ENCODE data around the gene SPTY2D1.
A peak's percentile ranks its signal among the peaks of the same experiment; 100 is the strongest.
"Not testable (repeated sequence)": the region's sequence is repeated elsewhere in the genome, so short reads cannot be mapped to it uniquely, and the experiment has no call there.

The SPTY2D1 gene

GRCh38 chr11:18615628-18616392 lies 18.3 kb downstream of the SPTY2D1 start:
- DNase-seq = no peak

DNA sequence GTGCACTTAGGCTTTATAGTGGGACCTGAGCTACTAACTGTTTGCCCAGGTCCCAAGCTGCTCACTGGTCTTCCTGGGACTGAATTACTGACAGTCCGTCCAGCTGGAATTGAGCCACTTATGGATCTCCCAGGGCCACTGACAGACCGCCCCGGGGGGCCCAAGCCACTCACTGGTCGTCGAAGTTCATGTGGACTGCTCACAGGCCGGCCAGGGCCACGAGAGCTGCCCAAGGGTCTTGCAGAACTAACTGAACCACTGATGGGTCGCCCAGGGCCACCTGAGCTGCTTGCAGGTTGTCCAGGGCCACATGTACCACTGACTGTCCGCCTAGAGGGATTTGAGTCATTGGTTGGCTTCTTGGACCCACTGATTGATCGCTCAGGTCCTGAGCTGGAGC lies 19.5 kb downstream of the SPTY2D1 start:
- no peak for DNase-seq

GRCh38 chr11:18612394-18612793 lies 21.7 kb downstream of the SPTY2D1 start:
- DNase-seq = no peak

DNA sequence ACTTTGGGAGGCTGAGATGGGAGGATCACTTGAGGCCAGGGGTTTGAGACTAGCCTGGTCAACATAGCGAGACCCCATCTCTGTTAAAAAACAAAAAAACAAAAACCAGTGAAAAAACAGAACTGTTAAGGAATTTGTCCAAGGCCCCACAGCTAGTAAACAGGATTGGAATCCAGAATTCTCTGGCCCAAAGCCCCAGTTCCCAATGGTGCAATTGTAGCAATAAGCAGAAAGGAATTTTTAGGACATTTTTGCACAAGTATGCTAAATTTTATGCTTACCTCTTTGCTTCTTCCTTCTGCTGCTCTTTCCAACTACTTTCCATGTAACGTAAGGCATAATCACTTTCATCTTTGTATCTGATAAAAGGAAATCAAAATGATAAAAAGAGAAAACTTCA lies 22.9 kb downstream of the SPTY2D1 start:
- no peak for DNase-seq

GRCh38 chr11:18608376-18608775 lies 25.8 kb downstream of the SPTY2D1 start:
- DNase-seq = no peak

DNA sequence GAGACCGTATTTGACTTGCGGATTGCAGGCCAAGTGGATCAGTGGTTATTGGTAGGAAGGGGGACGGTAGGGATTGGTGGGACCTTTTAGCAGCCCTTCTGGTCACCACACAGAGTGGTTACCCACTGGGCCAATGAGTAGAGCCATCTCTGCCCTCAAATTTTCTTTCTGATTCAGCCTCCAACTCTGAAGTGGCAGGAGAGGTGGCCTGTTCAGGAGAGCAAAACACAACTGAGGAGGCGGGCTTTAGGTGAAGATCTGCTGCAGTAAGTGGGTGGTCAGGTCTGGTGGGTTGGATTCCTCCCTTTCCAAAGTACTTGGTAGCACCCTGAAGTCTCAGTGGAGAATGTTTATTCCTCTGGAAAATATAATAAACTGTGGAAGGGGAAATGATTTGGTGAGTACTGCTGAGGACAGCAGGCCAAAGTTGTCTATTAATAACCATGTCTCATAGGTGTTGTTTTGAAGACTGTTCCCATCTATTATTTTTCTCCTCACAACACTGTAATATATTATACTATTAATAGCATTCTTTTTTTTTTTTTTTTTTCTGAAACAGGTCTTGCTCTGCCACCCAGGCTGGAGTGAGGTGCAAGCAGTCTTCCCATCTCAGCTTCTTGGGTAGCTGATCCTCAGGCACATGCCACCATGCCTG lies 33.1 kb downstream of the SPTY2D1 start:
- DNase-seq = no peak

- DNase-seq = no peak
These were observed 34.4 kb downstream of the SPTY2D1 start, which contains the start of gene MISFA for GRCh38 chr11:18599739-18600230. MISFA (plus strand) TSS chr11:18599789; CDS start chr11:18599929, 140 bp downstream.

GRCh38 chr11:18594999-18595749 lies 39.0 kb downstream of the SPTY2D1 start:
- DNase-seq = no peak

DNA sequence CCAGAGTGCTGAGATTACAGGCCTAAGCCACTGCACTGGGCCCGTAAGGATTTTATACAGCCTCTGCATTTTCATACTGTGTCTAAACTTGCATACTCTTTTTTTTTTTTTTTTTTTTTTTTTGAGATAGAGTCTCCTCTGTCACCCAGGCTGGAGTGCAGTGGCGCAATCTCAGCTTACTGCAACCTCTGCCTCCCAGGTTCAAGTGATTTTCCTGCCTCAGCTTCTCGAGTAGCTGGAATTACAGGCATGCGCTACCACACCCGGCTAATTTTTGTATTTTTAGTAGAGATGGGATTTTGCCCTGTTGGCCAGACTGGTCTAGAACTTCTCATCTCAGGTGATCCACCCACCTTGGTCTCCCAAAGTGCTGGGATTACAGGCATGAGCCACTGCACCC lies 40.1 kb downstream of the SPTY2D1 start:
- not testable (repeated sequence) for DNase-seq

GRCh38 chr11:18590571-18590970 lies 43.6 kb downstream of the SPTY2D1 start:
- DNase-seq = peak; percentile 18

DNA sequence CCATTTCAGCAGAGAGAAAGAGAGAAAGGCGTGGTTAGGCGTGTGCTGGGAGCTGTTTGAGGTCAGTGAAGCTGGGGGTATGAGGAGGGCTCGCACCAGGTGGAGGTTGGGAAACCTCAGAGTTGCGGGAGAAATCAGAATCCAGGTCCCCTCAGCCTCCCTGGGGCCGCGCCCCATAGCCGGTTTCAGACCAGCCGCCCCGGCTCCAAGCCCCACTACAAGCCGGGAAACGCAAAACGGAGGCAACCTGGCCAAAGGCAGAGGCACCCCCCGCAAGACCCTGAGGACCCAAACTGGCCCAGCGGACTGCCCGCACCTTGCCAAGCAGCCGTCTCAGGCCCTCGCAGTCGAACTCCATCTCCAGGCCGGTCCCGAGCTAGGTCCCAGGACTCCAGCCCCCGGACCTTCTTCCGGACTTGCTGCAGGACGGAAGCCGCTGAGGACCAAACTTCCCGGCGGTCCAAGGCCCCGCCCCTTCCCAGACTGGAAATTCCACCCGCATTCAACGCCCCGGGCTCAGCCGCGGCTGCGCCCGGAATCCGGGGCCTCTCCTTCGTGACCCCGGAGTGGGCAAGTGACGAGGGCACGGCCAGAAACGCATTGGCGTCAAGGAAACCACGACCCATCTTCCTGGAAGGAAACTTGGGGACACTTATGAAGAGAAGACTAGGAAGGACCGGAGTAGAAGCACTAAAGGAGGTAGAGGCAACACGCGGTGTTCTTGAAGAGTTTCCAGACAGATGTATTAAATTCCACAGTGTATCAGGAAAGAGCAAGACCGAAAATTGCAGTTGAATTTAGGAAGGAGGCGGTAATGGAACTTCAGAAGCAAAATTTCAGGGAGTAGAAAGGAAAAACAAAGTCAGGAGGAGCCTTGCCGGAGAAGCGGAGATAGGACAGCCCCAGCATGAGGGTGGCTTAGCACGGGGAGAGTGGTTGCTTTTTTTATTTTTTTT lies 45.6 kb downstream of the SPTY2D1 start, which contains the start of gene UEVLD:
TSS of gene UEVLD (minus strand) at position 438 of the 956 bp plus-strand sequence. CDS start at position 358, 80 bp downstream.
- peak; percentile 78 for DNase-seq

DNA sequence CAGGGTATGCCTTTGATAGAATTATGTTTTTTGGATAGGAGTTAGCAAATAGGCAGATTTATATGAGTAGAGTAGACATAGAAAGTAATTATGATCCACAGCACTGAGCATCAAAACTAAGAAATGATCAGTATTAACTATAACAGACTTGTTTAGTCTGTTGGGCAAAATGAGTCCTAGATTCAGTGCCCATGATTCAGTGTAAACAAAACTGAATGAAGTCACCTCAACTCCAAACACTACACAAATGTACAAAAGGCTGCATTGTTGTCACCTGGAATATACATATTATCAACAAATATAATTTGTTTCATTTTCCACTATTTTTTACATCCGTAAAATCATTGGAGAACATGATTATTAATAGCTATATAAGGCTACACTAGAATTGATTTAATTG lies 52.3 kb downstream of the SPTY2D1 start:
- DNase-seq = no peak

DNA sequence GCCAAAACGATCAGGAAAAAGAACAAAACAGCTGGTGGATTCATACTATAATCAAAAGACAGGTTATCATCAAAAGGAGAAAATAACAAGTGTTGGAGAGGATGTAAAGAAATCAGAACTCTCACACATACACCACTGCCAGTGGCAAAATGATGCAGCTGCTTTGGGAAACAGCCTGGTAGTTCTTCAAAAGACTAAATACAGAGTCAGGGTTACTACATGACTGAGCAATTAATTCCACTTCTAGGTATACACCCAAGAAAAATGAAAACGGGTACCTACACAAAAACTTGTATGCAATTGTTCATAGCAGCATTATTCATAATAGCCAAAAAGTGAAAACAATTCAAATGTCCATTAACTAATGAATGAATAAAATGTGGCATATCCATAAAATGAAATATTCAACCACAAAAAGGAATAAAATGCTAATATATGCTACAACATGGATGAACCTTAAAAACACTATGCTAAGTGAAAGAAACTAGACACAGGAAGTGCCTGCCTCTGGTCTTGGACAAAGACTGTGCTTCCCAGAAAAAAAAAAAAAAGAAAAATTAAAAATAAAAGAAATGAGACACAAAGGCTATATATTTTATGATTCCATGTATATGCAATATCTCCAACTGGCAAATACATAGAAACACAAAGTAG lies 53.9 kb downstream of the SPTY2D1 start:
- no peak for DNase-seq

DNA sequence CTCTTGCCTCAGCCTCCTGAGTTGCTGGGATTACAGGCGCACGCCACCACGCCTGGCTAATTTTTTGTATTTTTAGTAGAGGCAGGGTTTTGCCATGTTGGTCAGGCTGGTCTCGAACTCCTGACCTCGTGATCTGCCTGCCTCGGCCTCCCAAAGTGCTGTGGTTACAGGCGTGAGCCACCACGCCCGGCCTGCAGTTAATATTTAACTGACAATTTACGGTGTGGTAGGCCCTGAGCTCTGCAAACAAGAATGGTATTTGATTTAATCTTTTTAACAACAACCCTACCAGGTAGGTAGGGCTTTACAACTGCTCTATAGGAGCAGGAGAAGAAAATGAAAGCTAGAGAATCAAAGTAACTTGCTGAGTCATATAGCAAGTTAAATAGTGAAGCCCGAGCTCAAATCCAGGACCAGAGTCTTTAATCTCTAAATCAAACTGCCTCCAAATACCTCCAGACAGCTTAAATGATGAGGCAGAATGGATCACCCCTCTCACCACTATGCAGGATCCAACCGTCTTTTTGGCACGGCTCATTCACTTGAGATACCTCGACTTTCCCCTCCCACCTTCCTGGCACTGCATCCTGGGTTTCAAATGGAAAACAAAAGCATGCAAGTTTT lies 55.1 kb downstream of the SPTY2D1 start:
- peak; percentile 29 for DNase-seq

- no peak for DNase-seq
These were observed 58.8 kb downstream of the SPTY2D1 start for GRCh38 chr11:18575361-18575760.

DNA sequence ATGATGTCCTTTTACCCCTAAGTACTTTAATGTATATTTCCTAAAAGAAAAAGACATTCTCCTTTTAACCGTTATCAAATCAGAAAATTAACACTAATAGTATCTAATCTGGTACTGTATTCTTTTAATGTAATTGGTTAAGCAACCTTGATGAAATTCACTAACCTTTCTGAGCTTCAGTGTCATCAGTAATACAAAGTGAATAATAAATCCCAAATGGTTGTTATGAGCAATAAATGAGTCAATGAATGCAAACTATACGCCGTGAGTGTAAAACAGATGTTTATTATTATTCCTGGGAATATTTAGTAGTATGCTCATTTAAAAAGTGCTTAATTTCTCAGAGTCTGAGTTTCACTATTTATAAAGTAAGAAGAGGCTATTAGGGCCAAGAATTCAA lies 67.1 kb downstream of the SPTY2D1 start:
- DNase-seq = no peak

DNA sequence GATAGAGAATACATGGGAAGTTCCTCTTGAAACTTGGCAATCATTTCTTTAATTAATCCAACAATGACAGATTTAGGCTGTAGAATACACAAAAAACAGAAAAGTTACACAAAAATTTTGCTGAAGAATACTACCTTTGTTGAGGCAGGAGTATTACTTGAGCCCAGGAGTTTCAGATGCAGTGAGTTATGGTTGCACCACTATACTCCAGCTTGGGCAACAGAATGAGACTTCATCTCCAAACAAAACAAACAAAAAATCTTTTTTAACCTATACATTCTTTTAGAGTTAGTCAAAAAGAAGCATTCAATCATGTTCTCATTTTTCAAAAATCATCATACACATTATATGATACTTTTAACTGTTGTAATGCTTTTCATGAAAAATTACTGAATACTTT lies 67.7 kb downstream of the SPTY2D1 start:
- no peak for DNase-seq

GRCh38 chr11:18564149-18564548 lies 70.0 kb downstream of the SPTY2D1 start:
- DNase-seq = no peak

- no peak for DNase-seq
These were observed 70.9 kb downstream of the SPTY2D1 start for GRCh38 chr11:18563090-18563730.

Data from CD4-positive, alpha-beta T cell treated with Interleukin-10 for 1 hour (primary cell).